ENCODE results near the gene PRADC1.

The PRADC1 gene

GRCh38 chr2:73258186-73258912, 25.3 kb upstream of the PRADC1 start:
- DNase-seq = no peak

GRCh38 chr2:73257425-73258125, 24.5 kb upstream of the PRADC1 start:
- peak; percentile 14 to 44 (median 24) for DNase-seq

GRCh38 chr2:73257021-73257420, 24.0 kb upstream of the PRADC1 start:
- no peak for DNase-seq

- DNase-seq = no peak
Observed at GRCh38 chr2:73256618-73256922, 23.5 kb upstream of the PRADC1 start.

- no peak for DNase-seq
Observed at GRCh38 chr2:73255907-73256617, 23.0 kb upstream of the PRADC1 start.

GRCh38 chr2:73255007-73255644, 22.1 kb upstream of the PRADC1 start:
- no peak for DNase-seq

- DNase-seq = no peak
Observed at GRCh38 chr2:73254343-73255006, 21.4 kb upstream of the PRADC1 start.

GRCh38 chr2:73253901-73254300, 20.9 kb upstream of the PRADC1 start:
- DNase-seq = peak; percentile 62 to 77 (median 67)

- DNase-seq = peak; percentile 8 to 19 (median 19)
Observed at GRCh38 chr2:73253400-73253799, 20.4 kb upstream of the PRADC1 start.

GRCh38 chr2:73252238-73253027, 19.4 kb upstream of the PRADC1 start:
- DNase-seq = no peak

- DNase-seq = no peak
Observed at GRCh38 chr2:73250872-73251846, 18.1 kb upstream of the PRADC1 start.

GRCh38 chr2:73249636-73250035, 16.6 kb upstream of the PRADC1 start:
- no peak for DNase-seq

- no peak for DNase-seq
Observed at GRCh38 chr2:73246850-73247249, 13.8 kb upstream of the PRADC1 start.

- no peak for DNase-seq
Observed at GRCh38 chr2:73244580-73244979, 11.5 kb upstream of the PRADC1 start.

GRCh38 chr2:73243884-73244570, 11.0 kb upstream of the PRADC1 start:
- DNase-seq = no peak

- no peak for DNase-seq
Observed at GRCh38 chr2:73239776-73240175, 6.7 kb upstream of the PRADC1 start.

- no peak for DNase-seq
Observed at GRCh38 chr2:73238976-73239375, 5.9 kb upstream of the PRADC1 start.

GRCh38 chr2:73238149-73238548, 5.1 kb upstream of the PRADC1 start:
- no peak for DNase-seq

- no peak for DNase-seq
Observed at GRCh38 chr2:73237168-73237567, 4.1 kb upstream of the PRADC1 start.

GRCh38 chr2:73235315-73236028, 2.4 kb upstream of the PRADC1 start:
- no peak for DNase-seq

Data from suppressor macrophage treated with lipopolysaccharide for 1 hour (primary cell).